Measurements from ENCODE around the gene PIANP.

The PIANP gene

GRCh38 chr12:6693832-6694355 lies 6.7 kb downstream of the PIANP start:
- H3K9me3 ChIP-seq (ENCODE audit: control insufficient read depth in 2 of 2, low read length in 2 of 2), result no peaks in the 10 kb centered on the region
- no peak overlapping the region for H3K27ac ChIP-seq (ENCODE audit: low read length)
- no peaks in the 10 kb centered on the region for H3K36me3 ChIP-seq (ENCODE audit: control insufficient read depth in 2 of 2, insufficient read depth in 2 of 2, low read length in 2 of 2)
- H3K4me3 ChIP-seq (ENCODE audit: low read length in 2 of 2), result no peak overlapping the region
- H3K9ac ChIP-seq (ENCODE audit: low read length in 2 of 2), result no peak overlapping the region
- no peaks in the 10 kb centered on the region for H3K4me1 ChIP-seq (ENCODE audit: control insufficient read depth, insufficient read depth, low read length)
- peaks cover 8 to 12% of the 10 kb centered on the region in 2 donors for H3K27me3 ChIP-seq (ENCODE audit: control insufficient read depth in 1 of 2, insufficient read depth in 2 of 2, low read length in 2 of 2)

GRCh38 chr12:6692888-6693287 lies 7.7 kb downstream of the PIANP start:
- no peak overlapping the region for H3K9ac ChIP-seq (ENCODE audit: low read length in 2 of 2)
- peaks cover 4 to 9% of the 10 kb centered on the region in 2 donors for H3K27me3 ChIP-seq (ENCODE audit: control insufficient read depth in 1 of 2, insufficient read depth in 2 of 2, low read length in 2 of 2)
- H3K4me3 ChIP-seq (ENCODE audit: low read length in 2 of 2), result no peak overlapping the region
- no peak overlapping the region for H3K27ac ChIP-seq (ENCODE audit: low read length)
- H3K9me3 ChIP-seq (ENCODE audit: control insufficient read depth in 2 of 2, low read length in 2 of 2), result no peaks in the 10 kb centered on the region
- peaks cover 7% of the 10 kb centered on the region for H3K4me1 ChIP-seq (ENCODE audit: control insufficient read depth, insufficient read depth, low read length)
- no peaks in the 10 kb centered on the region for H3K36me3 ChIP-seq (ENCODE audit: control insufficient read depth in 2 of 2, insufficient read depth in 2 of 2, low read length in 2 of 2)

GRCh38 chr12:6691473-6691872 lies 9.1 kb downstream of the PIANP start:
- Histone ChIP-seq H3K36me3 (ENCODE audit: control insufficient read depth in 2 of 2, insufficient read depth in 2 of 2, low read length in 2 of 2) (no peaks in the 10 kb centered on the region), H3K9ac (ENCODE audit: low read length in 2 of 2) (no peak overlapping the region), H3K27ac (ENCODE audit: low read length) (no peak overlapping the region), H3K9me3 (ENCODE audit: control insufficient read depth in 2 of 2, low read length in 2 of 2) (no peaks in the 10 kb centered on the region), H3K4me1 (ENCODE audit: control insufficient read depth, insufficient read depth, low read length) (peaks cover 18% of the 10 kb centered on the region), H3K4me3 (ENCODE audit: low read length in 2 of 2) (no peak overlapping the region), H3K27me3 (ENCODE audit: control insufficient read depth in 1 of 2, insufficient read depth in 2 of 2, low read length in 2 of 2) (peaks cover 0 to 6% of the 10 kb centered on the region in 2 donors)

- Histone ChIP-seq H3K4me3 (ENCODE audit: low read length in 2 of 2) (peak within 1 kb of the TSS; percentile 93), H3K27ac (ENCODE audit: low read length) (peak within 1 kb of the TSS; percentile 97), H3K9me3 (ENCODE audit: control insufficient read depth in 2 of 2, low read length in 2 of 2) (no peaks in the 10 kb centered on the region), H3K27me3 (ENCODE audit: control insufficient read depth in 1 of 2, insufficient read depth in 2 of 2, low read length in 2 of 2) (no peaks in the 10 kb centered on the region), H3K36me3 (ENCODE audit: control insufficient read depth in 2 of 2, insufficient read depth in 2 of 2, low read length in 2 of 2) (no peaks in the 10 kb centered on the region), H3K9ac (ENCODE audit: low read length in 2 of 2) (peak within 1 kb of the TSS; percentile 93 to 94), H3K4me1 (ENCODE audit: control insufficient read depth, insufficient read depth, low read length) (peaks cover 21% of the 10 kb centered on the region)
Observed at GRCh38 chr12:6688999-6689882, 11.4 kb downstream of the PIANP start, which contains the start of gene ZNF384. TSS of gene ZNF384 (minus strand) at chr12:6689375. CDS start at chr12:6679520, 9,855 bp downstream.

- Histone ChIP-seq H3K9ac (ENCODE audit: low read length in 2 of 2) (peak overlapping the region; percentile 92 to 93), H3K36me3 (ENCODE audit: control insufficient read depth in 2 of 2, insufficient read depth in 2 of 2, low read length in 2 of 2) (no peaks in the 10 kb centered on the region), H3K9me3 (ENCODE audit: control insufficient read depth in 2 of 2, low read length in 2 of 2) (no peaks in the 10 kb centered on the region), H3K4me1 (ENCODE audit: control insufficient read depth, insufficient read depth, low read length) (peaks cover 21% of the 10 kb centered on the region), H3K4me3 (ENCODE audit: low read length in 2 of 2) (peak overlapping the region; percentile 64 to 93), H3K27ac (ENCODE audit: low read length) (peak overlapping the region; percentile 97), H3K27me3 (ENCODE audit: control insufficient read depth in 1 of 2, insufficient read depth in 2 of 2, low read length in 2 of 2) (no peaks in the 10 kb centered on the region)
Observed at GRCh38 chr12:6688543-6688998, 12.0 kb downstream of the PIANP start.

- H3K9me3 ChIP-seq (ENCODE audit: control insufficient read depth in 2 of 2, low read length in 2 of 2), result no peaks in the 10 kb centered on the region
- H3K9ac ChIP-seq (ENCODE audit: low read length in 2 of 2), result no peak overlapping the region
- H3K27ac ChIP-seq (ENCODE audit: low read length), result no peak overlapping the region
- H3K4me3 ChIP-seq (ENCODE audit: low read length in 2 of 2), result no peak overlapping the region
- H3K4me1 ChIP-seq (ENCODE audit: control insufficient read depth, insufficient read depth, low read length), result peaks cover 21% of the 10 kb centered on the region
- H3K27me3 ChIP-seq (ENCODE audit: control insufficient read depth in 1 of 2, insufficient read depth in 2 of 2, low read length in 2 of 2), result no peaks in the 10 kb centered on the region
- H3K36me3 ChIP-seq (ENCODE audit: control insufficient read depth in 2 of 2, insufficient read depth in 2 of 2, low read length in 2 of 2), result peaks cover 0 to 2% of the 10 kb centered on the region in 2 donors
Observed at GRCh38 chr12:6685814-6686213, 14.8 kb downstream of the PIANP start.

- Histone ChIP-seq H3K27ac (ENCODE audit: low read length) (no peak overlapping the region), H3K36me3 (ENCODE audit: control insufficient read depth in 2 of 2, insufficient read depth in 2 of 2, low read length in 2 of 2) (peaks cover 4 to 5% of the 10 kb centered on the region in 2 donors), H3K4me1 (ENCODE audit: control insufficient read depth, insufficient read depth, low read length) (peaks cover 21% of the 10 kb centered on the region), H3K4me3 (ENCODE audit: low read length in 2 of 2) (no peak overlapping the region), H3K9ac (ENCODE audit: low read length in 2 of 2) (no peak overlapping the region), H3K9me3 (ENCODE audit: control insufficient read depth in 2 of 2, low read length in 2 of 2) (no peaks in the 10 kb centered on the region), H3K27me3 (ENCODE audit: control insufficient read depth in 1 of 2, insufficient read depth in 2 of 2, low read length in 2 of 2) (no peaks in the 10 kb centered on the region)
Observed at GRCh38 chr12:6684609-6685008, 16.0 kb downstream of the PIANP start.

GRCh38 chr12:6676962-6677361 lies 23.7 kb downstream of the PIANP start:
- Histone ChIP-seq H3K36me3 (ENCODE audit: control insufficient read depth in 2 of 2, insufficient read depth in 2 of 2, low read length in 2 of 2) (peaks cover 59 to 60% of the 10 kb centered on the region in 2 donors), H3K9ac (ENCODE audit: low read length in 2 of 2) (no peak overlapping the region)

GRCh38 chr12:6672143-6672542 lies 28.5 kb downstream of the PIANP start:
- H3K27ac ChIP-seq (ENCODE audit: low read length), result no peak overlapping the region
- H3K9me3 ChIP-seq (ENCODE audit: control insufficient read depth in 2 of 2, low read length in 2 of 2), result no peaks in the 10 kb centered on the region
- H3K36me3 ChIP-seq (ENCODE audit: control insufficient read depth in 2 of 2, insufficient read depth in 2 of 2, low read length in 2 of 2), result peaks cover 69 to 71% of the 10 kb centered on the region in 2 donors
- H3K4me3 ChIP-seq (ENCODE audit: low read length in 2 of 2), result no peak overlapping the region
- H3K9ac ChIP-seq (ENCODE audit: low read length in 2 of 2), result no peak overlapping the region
- H3K4me1 ChIP-seq (ENCODE audit: control insufficient read depth, insufficient read depth, low read length), result no peaks in the 10 kb centered on the region
- no peaks in the 10 kb centered on the region for H3K27me3 ChIP-seq (ENCODE audit: control insufficient read depth in 1 of 2, insufficient read depth in 2 of 2, low read length in 2 of 2)

More at GRCh38 chr12:6676962-6677361, 23.7 kb downstream of the PIANP start:
- Histone ChIP-seq H3K4me1 (ENCODE audit: control insufficient read depth, insufficient read depth, low read length) (no peaks in the 10 kb centered on the region), H3K27ac (ENCODE audit: low read length) (no peak overlapping the region), H3K4me3 (ENCODE audit: low read length in 2 of 2) (no peak overlapping the region), H3K9me3 (ENCODE audit: control insufficient read depth in 2 of 2, low read length in 2 of 2) (no peaks in the 10 kb centered on the region), H3K27me3 (ENCODE audit: control insufficient read depth in 1 of 2, insufficient read depth in 2 of 2, low read length in 2 of 2) (no peaks in the 10 kb centered on the region)

- no peaks in the 10 kb centered on the region for H3K9me3 ChIP-seq (ENCODE audit: control insufficient read depth in 2 of 2, low read length in 2 of 2)
- no peaks in the 10 kb centered on the region for H3K4me1 ChIP-seq (ENCODE audit: control insufficient read depth, insufficient read depth, low read length)
- no peak overlapping the region for H3K4me3 ChIP-seq (ENCODE audit: low read length in 2 of 2)
- no peak overlapping the region for H3K9ac ChIP-seq (ENCODE audit: low read length in 2 of 2)
- no peak overlapping the region for H3K27ac ChIP-seq (ENCODE audit: low read length)
- H3K27me3 ChIP-seq (ENCODE audit: control insufficient read depth in 1 of 2, insufficient read depth in 2 of 2, low read length in 2 of 2), result no peaks in the 10 kb centered on the region
- H3K36me3 ChIP-seq (ENCODE audit: control insufficient read depth in 2 of 2, insufficient read depth in 2 of 2, low read length in 2 of 2), result peaks cover 48 to 52% of the 10 kb centered on the region in 2 donors
Observed at GRCh38 chr12:6667559-6668210, 32.9 kb downstream of the PIANP start.
